Measurements from ENCODE around the gene RANGRF. TPM values are rescaled to one million over a fixed set of nuclear protein-coding genes. Genes with fewer than 3 reads are reported as not detected.

RANGRF gene
- total RNA-seq, 1 donor from 2014 or later = 10.4 TPM

DNA sequence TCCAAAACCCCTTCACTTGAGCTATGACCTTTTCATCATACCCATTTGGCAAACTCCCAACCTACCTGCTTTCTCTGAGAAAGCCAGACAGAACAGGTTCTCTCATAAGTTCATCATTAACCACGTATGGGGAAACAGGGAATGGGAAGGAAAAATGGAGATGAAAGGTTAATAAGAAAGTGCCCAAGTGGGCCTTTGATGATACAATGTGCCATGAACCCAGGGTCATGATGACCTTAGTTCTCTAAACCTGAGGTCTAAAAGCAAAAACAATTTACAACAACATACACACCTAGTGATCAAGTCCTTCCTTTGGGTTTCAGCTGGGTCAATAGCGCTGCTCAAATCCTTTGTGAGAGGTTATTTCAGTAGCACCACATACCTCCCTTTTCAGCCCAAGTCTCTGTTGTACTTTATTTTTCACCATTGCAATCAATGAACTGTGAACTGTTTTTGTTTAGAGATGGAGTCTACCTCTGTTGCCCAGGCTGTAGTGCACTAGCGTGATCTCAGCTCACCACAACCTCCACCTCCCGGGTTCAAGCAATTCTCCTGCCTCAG lies 14.5 kb upstream of the RANGRF start:
- DNase-seq (ENCODE audit: low read depth in 2 of 2) = no peak

DNA sequence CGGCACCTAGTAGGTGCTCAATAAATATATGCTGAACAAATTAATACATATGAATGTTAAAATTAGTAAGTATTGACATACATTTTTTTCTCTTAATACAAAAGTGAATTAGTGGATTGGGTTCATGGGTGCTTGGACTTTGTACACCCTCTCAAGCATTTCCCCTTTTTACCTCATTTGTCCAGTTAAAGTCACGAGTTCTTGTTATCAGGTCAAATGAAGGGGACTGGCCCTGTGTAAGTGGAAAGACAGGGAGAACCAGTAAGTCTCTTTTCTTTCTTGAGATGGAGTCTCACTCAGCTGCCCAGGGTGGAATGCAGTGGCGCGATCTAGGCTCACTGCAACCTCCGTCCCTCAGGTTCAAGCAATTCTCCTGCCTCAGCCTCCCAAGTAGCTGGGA lies 13.7 kb upstream of the RANGRF start:
- DNase-seq (ENCODE audit: low read depth in 2 of 2) = no peak

DNA sequence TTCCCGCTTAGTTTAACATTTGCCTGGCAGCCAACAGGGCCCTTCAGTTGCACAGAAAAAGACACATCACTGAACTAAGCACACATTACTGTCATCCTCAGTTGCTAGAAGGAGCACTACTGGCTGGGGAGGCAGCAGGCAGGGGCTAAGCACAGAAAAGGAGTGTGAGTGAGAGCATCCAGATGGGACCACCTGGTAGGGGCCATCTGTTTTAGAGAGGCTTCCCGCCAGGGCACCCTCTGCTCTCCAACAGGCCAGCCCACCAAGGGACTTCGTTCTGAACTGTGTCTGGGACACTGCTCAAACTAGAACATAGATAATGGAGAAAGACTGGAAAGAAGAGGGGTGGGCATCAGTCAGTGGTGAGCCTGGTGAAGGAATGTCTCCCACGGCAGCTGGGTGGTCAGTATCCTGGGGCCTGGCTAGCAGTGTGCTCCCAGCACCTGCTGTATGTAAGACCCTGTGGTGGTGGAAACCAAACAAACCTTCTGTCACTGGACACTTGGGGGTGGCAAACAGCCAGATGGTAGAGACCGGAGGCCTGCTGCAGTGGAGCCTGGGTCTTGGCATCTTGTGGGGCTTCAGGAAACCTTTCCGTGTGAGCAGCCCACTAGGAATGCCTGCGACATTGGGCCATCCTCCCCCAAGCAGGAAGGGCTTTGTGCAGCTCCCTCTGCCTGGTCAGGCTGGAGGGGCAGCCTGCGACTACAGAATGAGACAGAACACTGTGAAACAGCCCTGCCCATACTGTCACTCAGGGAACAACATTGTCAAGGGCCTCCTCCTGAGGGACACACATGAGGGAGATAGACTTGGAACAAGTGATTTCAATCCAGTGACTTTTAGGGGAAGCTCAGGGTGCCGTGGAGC lies 12.8 kb upstream of the RANGRF start:
- no peak for DNase-seq (ENCODE audit: low read depth in 2 of 2)

DNA sequence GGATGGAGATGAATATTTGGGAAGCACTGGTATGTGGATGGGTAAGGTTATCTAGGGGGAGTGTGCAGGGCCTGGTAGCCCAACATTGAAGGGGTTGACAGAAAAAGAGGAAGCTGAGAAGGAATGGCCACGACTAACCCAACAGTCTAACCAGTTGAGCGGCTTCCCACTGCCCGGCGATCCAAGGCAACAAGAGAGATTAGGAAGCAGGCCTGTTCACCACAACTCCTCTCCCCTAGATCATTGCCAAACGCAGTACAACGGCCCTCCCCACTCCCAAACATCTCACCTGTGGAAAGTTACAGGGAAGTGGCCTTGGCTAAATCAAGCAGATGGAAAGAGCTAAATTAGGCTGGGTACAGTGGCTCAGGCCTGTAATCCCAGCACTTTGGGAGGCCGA lies 11.2 kb upstream of the RANGRF start:
- no peak for DNase-seq (ENCODE audit: low read depth in 2 of 2)

DNA sequence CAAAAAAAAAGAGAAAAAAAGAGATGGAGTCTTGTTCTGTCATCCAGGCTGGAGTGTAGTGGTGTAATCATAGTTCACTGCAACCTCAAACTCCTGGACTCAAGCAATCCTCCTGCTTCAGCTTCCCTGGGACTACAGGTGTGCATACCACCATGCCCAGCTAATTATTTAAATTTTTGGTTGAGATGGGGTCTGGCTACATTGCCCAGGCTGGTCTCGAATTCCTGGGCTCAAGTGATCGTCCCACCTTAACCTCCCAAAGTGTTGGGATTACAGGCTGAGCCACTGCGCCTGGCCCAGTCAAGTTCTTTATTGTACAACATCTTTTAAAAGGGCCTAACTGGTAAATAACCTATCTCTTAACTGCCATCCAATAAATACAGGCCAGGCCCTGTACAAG lies 6.1 kb upstream of the RANGRF start:
- DNase-seq (ENCODE audit: low read depth in 2 of 2) = no peak

DNA sequence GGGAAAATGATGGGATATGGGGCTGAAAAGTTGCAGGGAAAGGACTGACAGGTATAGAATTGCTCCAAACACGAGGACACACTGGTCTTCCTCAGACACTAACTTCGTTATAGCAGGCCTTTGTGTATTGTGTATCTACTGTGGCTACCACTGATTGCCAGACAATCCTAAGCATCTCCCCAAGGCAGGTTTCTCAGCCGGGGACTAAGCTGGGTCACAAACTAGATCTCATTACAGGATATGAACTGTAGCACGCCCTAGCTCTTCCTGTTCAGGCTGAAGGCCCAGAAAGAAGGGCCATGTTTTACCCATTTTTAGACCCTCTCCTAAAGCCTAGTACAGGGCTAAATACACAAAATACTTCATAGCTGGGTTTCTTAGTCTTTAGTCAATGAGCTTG lies 5.1 kb upstream of the RANGRF start:
- no peak for DNase-seq (ENCODE audit: low read depth in 2 of 2)

DNA sequence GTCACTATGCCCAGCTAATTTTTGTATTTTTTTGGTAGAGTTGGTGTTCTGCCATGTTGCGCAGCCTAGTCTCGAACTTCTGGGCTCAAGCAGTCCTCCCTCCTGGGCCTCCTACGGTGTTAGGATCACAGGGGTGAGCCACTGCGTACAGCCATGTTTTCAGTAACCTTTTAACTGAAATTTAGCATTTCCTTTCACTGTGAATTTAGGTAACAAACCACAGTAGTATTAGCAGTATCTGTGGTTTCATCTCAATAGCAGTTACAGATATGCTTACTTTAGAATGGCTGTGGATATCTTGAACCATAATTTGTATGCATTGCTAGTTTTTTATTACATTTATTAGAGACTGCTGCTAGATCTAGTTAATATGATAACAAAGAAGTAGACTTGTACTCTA lies 4.3 kb upstream of the RANGRF start:
- DNase-seq (ENCODE audit: low read depth in 2 of 2) = no peak

DNA sequence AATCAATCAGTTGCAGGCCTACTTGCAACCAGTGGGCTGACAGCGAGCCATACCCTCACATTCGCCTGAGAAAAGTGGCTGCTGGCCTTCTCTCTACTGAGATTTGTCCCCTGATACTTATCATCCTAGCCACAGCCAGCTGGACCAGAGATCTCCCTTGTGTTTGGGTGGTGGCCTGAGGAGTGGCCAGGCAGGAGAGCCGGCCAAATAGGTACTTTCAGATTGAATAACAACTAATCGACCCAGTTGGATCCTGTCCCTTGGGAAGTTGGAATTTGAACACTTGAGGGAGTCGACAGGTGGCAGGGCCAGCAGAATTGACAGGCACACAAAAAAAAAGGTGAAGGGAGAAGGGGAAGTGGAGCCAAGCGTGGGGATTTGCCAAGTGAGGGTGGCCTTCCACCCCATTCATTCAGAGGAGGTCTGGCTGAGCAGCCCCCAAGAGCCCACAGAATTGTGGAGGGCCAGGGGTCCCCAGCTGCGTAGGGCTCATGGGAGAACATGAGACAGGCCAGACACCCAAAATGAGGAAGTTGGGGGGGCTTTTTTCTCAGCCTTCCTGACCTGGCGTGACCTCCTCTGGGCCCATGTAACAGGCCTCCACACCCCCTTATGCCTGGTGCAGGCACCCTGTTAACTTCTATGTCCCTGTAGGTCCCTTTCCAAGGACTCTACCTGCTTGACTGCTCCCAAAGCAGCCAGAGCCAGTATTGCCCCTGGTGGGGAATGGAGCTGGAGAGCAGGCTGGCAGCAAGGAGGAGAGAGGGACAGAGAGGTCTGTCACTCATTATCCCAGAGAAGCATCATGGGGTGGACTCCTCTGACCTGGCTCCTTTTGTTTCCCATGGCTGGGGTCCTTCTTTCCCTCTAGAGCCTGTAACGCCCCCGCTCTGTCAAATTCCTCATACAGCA lies 2.9 kb upstream of the RANGRF start:
- DNase-seq (ENCODE audit: low read depth in 2 of 2) = no peak

DNA sequence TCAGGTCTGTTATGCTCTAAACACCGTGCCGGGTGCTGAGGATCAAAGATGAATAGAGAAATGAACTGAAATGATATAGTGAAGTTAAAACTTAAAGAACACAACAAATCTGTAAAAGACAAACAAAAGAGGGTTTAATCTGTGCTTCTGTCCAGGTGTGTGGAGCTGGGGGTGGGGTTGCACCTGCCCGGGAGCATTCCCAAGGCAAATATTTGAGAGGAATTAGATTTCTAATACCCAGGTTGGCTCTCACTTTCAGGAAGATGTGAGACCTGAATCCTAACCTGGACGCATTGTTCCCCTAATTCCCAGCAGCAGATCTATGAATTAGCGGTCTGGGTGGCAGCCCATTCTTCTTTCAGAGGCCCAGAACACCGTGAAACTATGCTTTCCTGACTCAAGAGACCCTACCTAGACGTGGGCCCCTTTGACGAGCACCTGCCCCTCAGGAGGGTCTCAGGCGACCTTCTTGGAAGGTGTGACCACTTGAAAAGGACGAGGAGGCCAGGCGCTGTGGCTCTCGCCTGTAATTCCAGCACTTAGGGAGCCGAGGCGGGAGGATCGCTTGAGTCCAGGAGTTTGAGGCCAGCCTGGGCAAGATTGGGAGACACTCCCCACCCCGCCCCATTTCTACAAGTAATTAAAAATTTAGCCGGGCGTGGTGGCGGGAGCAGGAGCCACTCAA lies 677 bp upstream of the RANGRF start:
- no peak for DNase-seq (ENCODE audit: low read depth in 2 of 2)

DNA sequence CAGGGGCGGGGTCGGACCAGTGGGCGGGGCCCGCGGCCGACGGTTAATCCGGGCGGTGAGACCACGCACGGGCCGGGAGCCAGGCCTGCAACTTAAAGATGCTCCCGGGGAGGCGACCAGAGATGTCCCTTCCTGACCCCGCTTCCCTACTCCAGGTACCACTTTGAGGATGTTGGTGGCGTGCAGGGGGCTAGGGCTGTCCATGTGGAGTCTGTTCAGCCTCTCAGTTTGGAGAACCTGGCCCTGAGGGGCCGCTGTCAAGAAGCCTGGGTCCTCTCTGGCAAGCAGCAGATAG lies 580 bp downstream of the RANGRF start:
- DNase-seq (ENCODE audit: low read depth in 2 of 2) = no peak

DNA sequence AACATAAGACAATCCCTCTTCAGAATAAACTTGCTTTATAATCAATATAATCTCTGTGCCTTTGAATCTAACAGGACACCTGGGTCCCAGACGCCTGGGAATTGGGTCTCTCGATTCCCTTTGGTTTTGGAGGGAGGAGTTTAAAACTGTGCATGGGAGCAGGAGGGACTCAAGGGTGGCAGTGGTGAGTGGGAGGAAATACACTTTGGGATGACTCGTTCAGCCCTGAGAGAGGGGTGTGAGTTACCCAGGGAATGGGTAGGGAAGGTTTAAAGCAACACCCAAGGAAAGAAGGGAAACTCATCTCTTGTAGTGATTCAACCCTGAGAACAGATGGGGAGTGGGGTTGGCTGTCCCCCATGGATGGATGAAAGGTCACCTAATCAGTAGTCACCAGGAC lies 1.6 kb downstream of the RANGRF start:
- DNase-seq (ENCODE audit: low read depth in 2 of 2) = no peak

DNA sequence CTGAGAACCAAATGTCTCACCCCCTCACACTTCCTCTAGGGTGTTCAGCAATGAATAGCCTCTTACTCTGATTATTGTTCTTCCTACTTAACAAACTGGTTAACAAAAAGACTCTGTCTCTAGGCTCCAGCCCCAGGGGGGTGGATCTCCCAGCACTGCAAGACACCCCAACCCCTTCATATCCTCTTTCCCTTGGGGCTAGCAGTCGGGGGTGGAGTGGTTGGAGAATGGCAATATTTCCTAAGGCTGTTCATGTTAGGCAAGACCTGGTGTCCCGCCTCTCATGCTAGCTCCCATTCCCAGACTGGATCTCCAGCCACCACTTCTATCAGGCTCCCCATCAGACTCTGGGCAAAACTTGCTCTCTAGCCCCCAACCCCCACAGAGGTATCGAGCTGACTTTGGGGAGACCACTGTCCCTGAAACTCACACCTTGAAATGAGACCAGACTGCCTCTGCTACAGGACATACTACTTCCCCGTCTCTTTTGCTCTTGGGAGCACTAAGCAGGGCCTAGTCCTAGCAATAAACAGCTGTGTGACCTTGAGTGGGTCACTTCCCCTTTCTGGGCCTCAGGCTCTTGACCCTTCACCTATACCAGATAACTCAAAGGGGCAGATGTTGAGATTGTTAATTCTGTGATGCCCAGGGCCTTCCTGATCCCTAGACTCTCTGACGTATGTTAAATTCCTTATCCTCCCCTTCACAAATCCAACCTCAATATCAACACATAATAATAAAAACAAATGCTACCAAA lies 4.3 kb downstream of the RANGRF start:
- DNase-seq (ENCODE audit: low read depth in 2 of 2) = no peak

DNA sequence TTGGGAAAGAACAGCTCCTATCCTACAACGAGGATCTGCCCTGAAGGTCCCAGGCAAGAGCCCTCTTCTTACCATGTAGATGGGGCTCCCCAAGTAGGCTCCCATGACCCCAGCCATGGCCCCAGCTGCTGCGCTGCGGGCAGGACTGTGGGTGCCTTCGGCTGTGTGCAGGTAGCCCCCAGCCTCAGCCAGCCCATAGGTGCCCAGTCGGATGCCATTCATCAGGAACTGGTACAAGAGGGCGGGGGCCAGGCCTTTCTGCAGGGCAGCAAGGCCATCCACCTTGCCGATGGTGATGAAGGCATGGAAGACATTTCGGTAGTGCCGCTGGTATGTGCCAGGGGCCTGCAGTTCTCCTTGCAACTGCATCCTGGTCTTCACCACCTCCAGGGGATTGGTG lies 5.9 kb downstream of the RANGRF start:
- DNase-seq (ENCODE audit: low read depth in 2 of 2) = no peak

DNA sequence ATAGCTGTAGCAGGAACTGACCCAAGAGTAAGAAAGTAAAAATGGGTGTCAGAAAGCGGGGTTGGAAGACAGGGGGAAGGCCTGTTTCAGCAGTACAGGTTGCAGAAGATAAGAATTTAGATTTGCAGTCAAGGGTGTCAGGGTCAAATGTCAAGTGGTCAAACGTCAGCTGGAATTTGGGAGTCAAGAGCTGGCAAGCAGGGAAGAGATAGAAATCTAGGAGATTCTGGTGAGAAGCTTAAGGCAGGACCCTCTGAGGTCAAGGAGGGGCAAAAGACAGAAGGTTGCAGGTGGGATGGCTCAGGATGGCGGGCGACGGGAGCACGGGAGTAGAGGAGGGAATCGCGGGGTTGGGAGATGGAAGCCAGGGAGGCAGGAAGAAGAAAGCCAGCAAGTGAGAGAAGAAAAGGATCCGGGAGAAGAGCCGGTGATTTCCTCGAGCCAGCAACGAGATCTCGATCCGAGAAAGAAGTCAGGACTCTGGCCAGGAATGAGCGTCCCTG lies 6.4 kb downstream of the RANGRF start:
- DNase-seq (ENCODE audit: low read depth in 2 of 2) = no peak

DNA sequence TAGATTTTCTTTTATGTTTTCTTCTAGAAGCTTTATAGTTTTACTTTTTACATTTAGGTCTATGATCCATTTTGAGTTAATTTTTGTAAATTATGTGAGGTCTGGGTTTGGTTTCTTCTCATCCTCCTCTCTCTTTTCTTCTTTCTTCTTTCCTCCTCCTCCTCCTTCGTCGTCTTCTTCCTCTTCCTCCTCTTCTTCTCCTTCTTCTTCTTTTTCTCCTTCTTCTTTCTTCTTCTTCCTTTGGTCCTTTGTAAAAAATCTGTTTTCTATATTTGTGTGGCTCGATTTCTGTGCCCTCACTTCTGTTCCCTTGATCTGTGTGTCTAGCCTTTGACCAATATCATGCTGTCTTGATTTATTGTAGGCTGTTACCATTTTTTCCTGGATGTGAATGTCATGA lies 11.8 kb downstream of the RANGRF start:
- no peak for DNase-seq (ENCODE audit: low read depth in 2 of 2)

DNA sequence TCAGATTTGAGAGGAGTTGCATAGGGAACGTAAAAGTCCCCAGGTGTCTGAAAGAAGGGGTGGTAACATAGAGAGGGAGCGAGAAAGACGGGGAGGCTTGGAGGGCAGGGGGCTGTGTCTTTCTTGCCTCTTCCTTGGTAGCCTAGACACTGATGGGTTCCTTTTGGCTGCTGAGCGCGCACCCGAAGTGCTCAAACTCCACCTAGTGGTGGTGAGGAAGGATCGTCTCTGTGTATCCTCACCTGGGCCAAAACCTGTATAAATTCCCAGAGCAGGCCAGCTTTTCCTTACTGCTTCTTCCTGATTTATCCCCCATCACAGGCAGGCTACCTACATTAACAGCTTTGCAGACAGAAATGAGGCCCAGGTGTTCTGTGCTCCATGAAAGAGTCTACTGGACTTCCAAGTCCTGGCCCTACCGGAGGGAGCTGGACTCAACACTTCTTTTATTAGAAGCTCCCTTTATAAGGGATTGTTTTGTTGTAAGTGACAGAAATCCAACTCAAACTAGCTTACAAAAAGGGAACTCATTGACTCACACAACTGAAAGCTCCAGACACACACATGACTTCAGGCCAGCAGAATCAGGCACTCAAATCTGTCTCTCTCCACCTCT lies 12.3 kb downstream of the RANGRF start:
- peak; percentile 34 to 66 for DNase-seq (ENCODE audit: low read depth in 2 of 2)

DNA sequence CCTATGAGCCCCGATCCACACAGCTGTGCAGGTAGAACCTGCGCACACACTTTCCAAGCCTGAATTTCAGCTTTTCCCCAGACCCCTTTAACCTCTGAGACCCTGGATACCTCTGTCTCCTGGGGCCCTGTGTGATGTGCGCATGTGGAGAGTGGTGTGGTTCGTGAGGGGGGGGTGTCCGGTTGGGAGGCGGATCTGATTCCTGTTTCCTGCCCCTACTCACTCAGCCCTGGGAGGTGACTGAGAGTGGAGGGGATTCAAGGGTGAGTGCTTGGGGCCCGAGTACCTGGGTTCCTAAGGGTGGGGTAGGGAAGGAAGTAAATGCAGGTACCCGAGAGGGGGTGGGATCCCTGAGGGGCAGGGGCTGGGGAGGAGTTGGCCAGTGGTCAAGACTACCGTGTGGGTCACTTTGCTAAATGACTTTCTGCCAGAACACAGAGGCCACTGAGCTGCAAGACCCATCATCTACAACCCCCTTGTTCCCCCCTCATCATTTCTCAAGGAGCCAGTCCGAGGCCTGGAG lies 22.2 kb downstream of the RANGRF start:
- DNase-seq (ENCODE audit: low read depth in 2 of 2) = peak; percentile 16 to 61

DNA sequence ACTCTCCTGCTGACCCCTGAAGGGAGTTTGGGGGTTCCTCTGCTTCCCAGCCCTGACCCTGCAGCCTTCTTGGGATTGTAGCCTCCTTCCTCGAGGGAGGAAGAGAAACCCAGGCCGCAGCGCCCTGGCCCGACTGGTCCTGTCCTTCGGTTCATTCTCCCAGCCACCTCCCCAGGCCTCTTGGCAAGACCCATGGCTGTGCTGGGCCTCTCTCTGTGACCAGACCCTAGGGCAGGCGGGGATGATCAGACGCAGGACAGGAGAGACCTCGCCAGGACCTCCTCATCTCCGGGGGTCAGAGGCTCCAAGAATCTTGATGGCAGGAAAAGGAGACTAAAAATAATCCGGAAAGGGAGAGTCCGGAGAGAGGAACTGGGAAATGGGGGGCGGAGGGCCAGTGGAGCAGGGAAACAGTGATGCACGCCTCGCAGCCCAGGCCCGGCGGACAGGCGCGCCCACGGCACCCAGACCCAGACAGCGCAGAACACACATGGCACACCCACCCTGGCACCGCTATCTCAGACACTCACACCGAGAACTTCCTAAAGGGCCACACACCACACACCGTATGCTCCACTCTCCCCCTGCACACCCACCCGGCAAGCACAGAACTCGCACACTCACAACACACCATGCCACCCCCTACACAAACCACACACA lies 22.8 kb downstream of the RANGRF start:
- peak in 1 of 2 donors; percentile 38 for DNase-seq (ENCODE audit: low read depth in 2 of 2)

DNA sequence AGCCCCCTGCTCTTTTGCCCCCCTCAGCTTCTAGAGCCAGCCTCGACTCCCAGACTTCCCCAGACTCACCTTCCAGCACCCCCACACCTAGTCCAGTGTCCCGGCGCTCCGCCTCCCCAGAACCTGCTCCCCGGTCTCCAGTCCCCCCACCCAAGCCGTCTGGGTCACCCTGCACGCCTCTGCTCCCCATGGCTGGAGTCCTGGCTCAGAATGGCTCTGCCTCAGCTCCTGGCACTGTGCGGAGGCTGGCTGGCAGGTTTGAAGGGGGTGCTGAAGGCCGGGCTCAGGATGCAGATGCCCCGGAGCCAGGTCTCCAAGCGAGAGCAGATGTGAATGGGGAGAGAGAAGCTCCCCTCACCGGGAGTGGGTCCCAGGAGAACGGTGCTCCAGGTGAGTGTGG lies 23.8 kb downstream of the RANGRF start:
- DNase-seq (ENCODE audit: low read depth in 2 of 2) = no peak
